GM19397 (cell line): ENCODE measurements around the gene C12orf57.

ENCODE experiments used
- ATAC-seq: cut with Tn5 transposase; IDR thresholded peaks from one replicate; pipeline ENCODE4 v1.9.1; 2021; ENCODE audit warnings: mild to moderate bottlenecking, moderate library complexity; ENCODE audit not compliant: unreplicated experiment

C12orf57 gene

DNA sequence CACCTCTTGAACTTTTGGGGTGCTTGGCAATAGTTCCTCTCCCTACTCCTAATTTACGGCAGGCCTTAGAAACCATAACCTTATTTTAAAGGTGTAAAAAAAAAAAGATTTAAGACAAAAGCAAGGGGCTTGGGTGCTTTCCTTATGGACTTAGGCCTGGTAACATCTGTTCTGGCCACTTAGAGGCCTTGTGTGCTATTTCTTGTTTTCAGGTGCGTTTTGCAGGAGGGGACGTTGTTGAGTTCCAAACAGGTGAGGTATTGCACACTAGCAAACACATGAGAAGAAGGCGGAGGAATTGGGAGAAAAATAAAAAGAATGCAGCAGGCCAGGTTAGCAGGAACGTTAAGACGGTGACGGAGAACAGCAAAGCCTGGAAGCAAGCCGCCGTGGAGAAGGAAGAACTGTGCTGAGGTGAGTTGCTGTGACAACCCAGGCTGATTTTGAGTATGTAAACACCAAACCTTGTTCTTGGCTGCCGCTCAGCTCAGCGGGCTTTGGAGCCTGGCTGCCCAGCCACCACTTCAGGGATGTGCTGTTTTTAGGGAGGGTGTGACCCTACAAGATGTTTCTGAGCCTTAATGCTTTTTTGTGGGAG, 44.2 kb downstream of the C12orf57 start:
- no peak for ATAC-seq
